Measurements from ENCODE around the gene CRB3.

DNA sequence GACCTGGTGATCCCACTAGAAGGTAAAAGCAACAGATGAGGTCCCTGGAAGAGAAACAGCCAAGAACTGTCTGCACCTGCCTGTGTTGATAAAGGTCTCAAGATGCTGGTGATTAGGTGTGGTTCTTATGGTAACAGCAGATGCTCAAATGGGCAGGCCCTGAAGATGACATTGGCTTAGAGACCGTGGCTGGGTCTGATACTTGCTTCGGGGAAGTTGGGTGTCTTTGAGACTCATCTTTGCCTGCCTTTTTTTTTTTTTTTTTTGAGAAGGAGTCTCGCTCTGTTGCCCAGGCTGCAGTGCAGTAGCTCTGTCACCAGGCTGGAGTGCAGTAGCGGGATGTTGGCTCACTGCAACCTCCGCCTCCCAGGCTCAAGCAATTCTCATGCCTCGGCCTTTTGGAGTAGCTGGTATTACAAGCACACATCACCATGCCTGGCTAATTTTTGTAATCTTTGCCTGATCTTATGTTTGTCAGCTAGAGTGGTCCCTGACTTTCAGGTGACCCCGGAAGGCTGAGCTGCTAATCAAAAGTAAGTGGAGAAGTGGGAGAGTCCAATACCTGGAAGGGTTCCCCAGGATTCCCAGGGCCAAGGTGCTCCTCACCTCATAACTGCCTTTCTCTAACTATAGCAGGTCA, 12.4 kb upstream of the CRB3 start:
- TF ChIP-seq TBP (IDR thresholded peaks at IDR 0.05; ENCODE audit: low read depth, low read length) = no peak
- TF ChIP-seq, protein P1, sequence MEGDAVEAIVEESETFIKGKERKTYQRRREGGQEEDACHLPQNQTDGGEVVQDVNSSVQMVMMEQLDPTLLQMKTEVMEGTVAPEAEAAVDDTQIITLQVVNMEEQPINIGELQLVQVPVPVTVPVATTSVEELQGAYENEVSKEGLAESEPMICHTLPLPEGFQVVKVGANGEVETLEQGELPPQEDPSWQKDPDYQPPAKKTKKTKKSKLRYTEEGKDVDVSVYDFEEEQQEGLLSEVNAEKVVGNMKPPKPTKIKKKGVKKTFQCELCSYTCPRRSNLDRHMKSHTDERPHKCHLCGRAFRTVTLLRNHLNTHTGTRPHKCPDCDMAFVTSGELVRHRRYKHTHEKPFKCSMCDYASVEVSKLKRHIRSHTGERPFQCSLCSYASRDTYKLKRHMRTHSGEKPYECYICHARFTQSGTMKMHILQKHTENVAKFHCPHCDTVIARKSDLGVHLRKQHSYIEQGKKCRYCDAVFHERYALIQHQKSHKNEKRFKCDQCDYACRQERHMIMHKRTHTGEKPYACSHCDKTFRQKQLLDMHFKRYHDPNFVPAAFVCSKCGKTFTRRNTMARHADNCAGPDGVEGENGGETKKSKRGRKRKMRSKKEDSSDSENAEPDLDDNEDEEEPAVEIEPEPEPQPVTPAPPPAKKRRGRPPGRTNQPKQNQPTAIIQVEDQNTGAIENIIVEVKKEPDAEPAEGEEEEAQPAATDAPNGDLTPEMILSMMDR (IDR thresholded peaks at IDR 0.05; ENCODE audit: control extremely low read depth in 1 of 3, insufficient read depth in 1 of 3, low read depth in 1 of 3, low read length in 3 of 3) = no peak
- TF ChIP-seq GABPA (IDR thresholded peaks at IDR 0.05; ENCODE audit: borderline replicate concordance, insufficient read depth, low read length) = no peak
- TF ChIP-seq CEBPB (IDR thresholded peaks at IDR 0.05; ENCODE audit: low read depth, low read length) = no peak
- TF ChIP-seq, protein P2, sequence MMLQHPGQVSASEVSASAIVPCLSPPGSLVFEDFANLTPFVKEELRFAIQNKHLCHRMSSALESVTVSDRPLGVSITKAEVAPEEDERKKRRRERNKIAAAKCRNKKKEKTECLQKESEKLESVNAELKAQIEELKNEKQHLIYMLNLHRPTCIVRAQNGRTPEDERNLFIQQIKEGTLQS (IDR thresholded peaks at IDR 0.05; ENCODE audit: insufficient read depth, low read depth, low read length) = no peak
- no peak for TF ChIP-seq POLR2A (IDR thresholded peaks at IDR 0.05; ENCODE audit: control extremely low read depth in 1 of 2, low read depth in 2 of 2, low read length in 2 of 2)

Measured in H1 (cell line).